ENCODE data around the gene TOMM40.

GRCh38 chr19:44903216-44903601, 12.2 kb downstream of the TOMM40 start:
- TF ChIP-seq CTCF (IDR thresholded peaks at IDR 0.05) (no peak), POLR2A (IDR thresholded peaks at IDR 0.05) (no peak)

Measured in right lobe of liver (tissue), 4 donors.